Osteoblast (primary cell): ENCODE measurements around the gene TDRKH. TPM values are rescaled to one million over a fixed set of nuclear protein-coding genes. Genes with fewer than 3 reads are reported as not detected.
"Not testable (repeated sequence)": the region's sequence is repeated elsewhere in the genome, so short reads cannot be mapped to it uniquely, and the experiment has no call there.

ENCODE experiments used
- DNase-seq: peaks from one replicate; pipeline ENCODE4 v3.0.0; 2011; ENCODE audit warnings: low spot score, mixed read lengths; ENCODE audit not compliant: insufficient read length; ENCODE audit errors: missing footprints
- H2AFZ ChIP-seq: 2 replicates; pipeline ENCODE4 v1.6.0; 2011; ENCODE audit warnings: mild to moderate bottlenecking, low read length
- H3K27ac ChIP-seq: 2 replicates; pipeline ENCODE4 v1.5.1; 2011; ENCODE audit warnings: mild to moderate bottlenecking, low read depth, low read length, moderate library complexity
- H3K27me3 ChIP-seq: 2 replicates; pipeline ENCODE4 v1.6.0; 2012; ENCODE audit warnings: mild to moderate bottlenecking, control low read depth, inconsistent platforms, low read length, moderate library complexity; ENCODE audit not compliant: insufficient read depth
- H3K36me3 ChIP-seq: 2 replicates; pipeline ENCODE4 v1.5.1; 2011; ENCODE audit warnings: mild to moderate bottlenecking, low read length, control low read depth, moderate library complexity; ENCODE audit not compliant: insufficient read depth
- H3K4me1 ChIP-seq: 2 replicates; pipeline ENCODE4 v1.5.1; 2011; ENCODE audit warnings: mild to moderate bottlenecking, low read length, control low read depth, moderate library complexity; ENCODE audit not compliant: insufficient read depth
- H3K4me2 ChIP-seq: 2 replicates; pipeline ENCODE4 v1.6.0; 2011; ENCODE audit warnings: mild to moderate bottlenecking, low read length; ENCODE audit not compliant: insufficient read depth
- H3K4me3 ChIP-seq: fragments of 200-600 bp; sonication (generic); 3 replicates; pipeline ENCODE4 v1.5.1; 2012; ENCODE audit warnings: mild to moderate bottlenecking, low read length, inconsistent platforms; ENCODE audit not compliant: insufficient read depth
- H3K79me2 ChIP-seq: 2 replicates; pipeline ENCODE4 v1.6.0; 2012; ENCODE audit warnings: mild to moderate bottlenecking, low read length, control low read depth, inconsistent platforms; ENCODE audit not compliant: insufficient read depth
- H3K9me3 ChIP-seq: 2 replicates; pipeline ENCODE4 v1.5.1; 2011; ENCODE audit warnings: low read depth, low read length, control low read depth
- H4K20me1 ChIP-seq: 2 replicates; pipeline ENCODE4 v1.6.0; 2012; ENCODE audit warnings: mild to moderate bottlenecking, low read length, control low read depth; ENCODE audit not compliant: insufficient read depth
- total RNA-seq: library from RNA; depleted of rRNA; stranded (reverse); fragments of >200 nt; gene quantifications from 2 replicates; pipeline ENCODE4 v1.2.3, GENCODE V29; 2012
- TF ChIP-seq, protein P1 (sequence below): IDR thresholded peaks from 2 replicates; pipeline ENCODE4 v1.5.1; 2011; ENCODE audit warnings: mild to moderate bottlenecking, low read depth, low read length, moderate library complexity; ENCODE audit errors: extremely low read depth

The TDRKH gene
- total RNA-seq, 1 donor, result 1.1 TPM

DNA sequence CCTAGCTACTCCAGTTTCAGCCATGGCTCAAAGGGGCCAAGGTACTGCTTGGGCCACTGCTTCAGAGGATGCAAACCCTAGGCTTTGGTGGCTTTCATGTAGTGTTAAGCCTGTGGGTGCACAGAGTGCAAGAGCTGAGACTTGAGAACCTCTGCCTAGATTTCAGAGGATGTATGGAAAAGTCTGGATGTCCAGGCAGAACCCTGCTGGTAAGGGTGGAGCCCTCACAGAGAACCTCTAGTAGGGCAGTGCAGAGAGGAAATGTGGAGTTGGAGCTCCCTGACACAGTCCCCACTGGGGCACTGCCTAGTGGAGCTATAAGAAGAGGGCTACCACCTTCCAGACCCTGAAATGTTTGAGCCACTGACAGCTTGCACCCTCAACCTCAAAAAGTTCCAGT is 52.8 kb downstream of the TDRKH start:
- TF ChIP-seq, protein P1, sequence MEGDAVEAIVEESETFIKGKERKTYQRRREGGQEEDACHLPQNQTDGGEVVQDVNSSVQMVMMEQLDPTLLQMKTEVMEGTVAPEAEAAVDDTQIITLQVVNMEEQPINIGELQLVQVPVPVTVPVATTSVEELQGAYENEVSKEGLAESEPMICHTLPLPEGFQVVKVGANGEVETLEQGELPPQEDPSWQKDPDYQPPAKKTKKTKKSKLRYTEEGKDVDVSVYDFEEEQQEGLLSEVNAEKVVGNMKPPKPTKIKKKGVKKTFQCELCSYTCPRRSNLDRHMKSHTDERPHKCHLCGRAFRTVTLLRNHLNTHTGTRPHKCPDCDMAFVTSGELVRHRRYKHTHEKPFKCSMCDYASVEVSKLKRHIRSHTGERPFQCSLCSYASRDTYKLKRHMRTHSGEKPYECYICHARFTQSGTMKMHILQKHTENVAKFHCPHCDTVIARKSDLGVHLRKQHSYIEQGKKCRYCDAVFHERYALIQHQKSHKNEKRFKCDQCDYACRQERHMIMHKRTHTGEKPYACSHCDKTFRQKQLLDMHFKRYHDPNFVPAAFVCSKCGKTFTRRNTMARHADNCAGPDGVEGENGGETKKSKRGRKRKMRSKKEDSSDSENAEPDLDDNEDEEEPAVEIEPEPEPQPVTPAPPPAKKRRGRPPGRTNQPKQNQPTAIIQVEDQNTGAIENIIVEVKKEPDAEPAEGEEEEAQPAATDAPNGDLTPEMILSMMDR, result no peak
- Histone ChIP-seq H3K4me3 (no peak overlapping the region), H3K4me2 (no peak overlapping the region), H3K27me3 (peaks cover 12% of the 10 kb centered on the region), H3K4me1 (no peaks in the 10 kb centered on the region), H3K27ac (no peak overlapping the region), H4K20me1 (no peaks in the 10 kb centered on the region), H3K9me3 (peaks cover 7% of the 10 kb centered on the region), H3K79me2 (no peaks in the 10 kb centered on the region), H3K36me3 (no peaks in the 10 kb centered on the region), H2AFZ (no peak overlapping the region)
- no peak for DNase-seq

DNA sequence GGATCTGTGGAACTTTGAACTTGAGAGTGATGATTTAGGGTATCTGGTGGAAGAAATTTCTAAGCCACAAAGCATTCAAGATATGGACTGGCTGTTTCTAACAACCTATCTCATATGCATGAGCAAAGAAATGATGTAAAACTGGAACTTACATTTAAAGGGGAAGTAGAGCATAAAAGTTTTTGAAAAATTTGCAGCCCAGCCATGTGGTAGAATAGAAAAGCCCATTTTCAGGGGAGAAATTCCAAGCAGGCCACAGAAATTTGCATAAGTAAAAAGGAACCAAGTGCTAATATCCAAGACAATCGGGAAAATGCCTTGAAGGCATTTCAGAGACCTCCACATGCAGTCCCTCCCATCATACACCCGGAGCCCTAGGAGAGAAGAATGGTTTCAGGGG is 53.3 kb downstream of the TDRKH start:
- H3K79me2 ChIP-seq, result no peaks in the 10 kb centered on the region
- no peak overlapping the region for H2AFZ ChIP-seq
- H3K4me1 ChIP-seq, result no peaks in the 10 kb centered on the region
- H3K36me3 ChIP-seq, result no peaks in the 10 kb centered on the region
- no peak overlapping the region for H3K27ac ChIP-seq
- peaks cover 12% of the 10 kb centered on the region for H3K27me3 ChIP-seq
- no peaks in the 10 kb centered on the region for H4K20me1 ChIP-seq
- peaks cover 7% of the 10 kb centered on the region for H3K9me3 ChIP-seq
- no peak overlapping the region for H3K4me3 ChIP-seq
- no peak for DNase-seq
- TF ChIP-seq, protein P1, result no peak
- H3K4me2 ChIP-seq, result no peak overlapping the region

DNA sequence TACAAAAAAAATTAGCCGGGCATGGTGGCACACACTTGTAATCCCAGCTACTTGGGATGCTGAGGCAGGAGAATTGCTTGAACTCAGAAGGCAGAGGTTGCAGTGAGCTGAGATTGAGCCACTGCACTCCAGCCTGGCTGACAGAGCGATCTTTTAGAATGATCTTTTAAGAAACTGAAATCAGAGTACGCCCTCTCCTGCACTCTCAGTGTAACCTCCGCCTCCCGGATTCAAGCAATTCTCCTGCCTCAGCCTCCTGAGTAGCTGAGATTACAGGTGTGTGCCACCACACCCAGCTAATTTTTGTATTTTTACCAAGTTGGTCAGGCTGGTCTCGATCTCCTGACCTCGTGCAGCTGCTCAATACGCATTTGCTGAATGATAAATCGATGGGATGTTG is 56.3 kb downstream of the TDRKH start:
- not testable (repeated sequence) for H2AFZ ChIP-seq, H3K4me3 ChIP-seq, H3K9me3 ChIP-seq, H3K79me2 ChIP-seq, H3K4me2 ChIP-seq, H3K4me1 ChIP-seq, H4K20me1 ChIP-seq, H3K27ac ChIP-seq, DNase-seq, H3K36me3 ChIP-seq
- peaks cover 18% of the 10 kb centered on the region for H3K27me3 ChIP-seq

DNA sequence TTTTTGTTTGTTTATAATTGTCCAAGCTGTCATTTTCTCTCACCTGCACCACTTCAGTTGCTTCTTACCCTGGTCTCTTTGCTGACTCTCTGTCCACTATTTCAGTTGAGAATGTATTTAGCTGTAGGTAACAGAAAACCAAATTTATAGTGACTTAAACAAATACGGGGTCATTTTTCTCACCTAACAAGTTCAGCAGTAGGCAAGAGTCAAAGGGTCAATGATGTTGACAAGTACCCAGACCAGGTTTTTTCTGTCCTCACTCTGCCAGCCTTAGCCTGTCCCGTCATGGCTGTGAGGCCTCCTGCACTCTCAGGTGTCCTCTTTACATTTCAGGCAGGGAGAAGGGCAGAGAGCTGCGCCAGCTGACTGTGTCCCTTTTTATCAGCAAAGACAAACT is 57.2 kb downstream of the TDRKH start:
- H4K20me1 ChIP-seq, result no peaks in the 10 kb centered on the region
- TF ChIP-seq, protein P1, result no peak
- peaks cover 22% of the 10 kb centered on the region for H3K27me3 ChIP-seq
- no peak overlapping the region for H3K4me3 ChIP-seq
- H3K4me1 ChIP-seq, result peaks cover 3% of the 10 kb centered on the region
- H3K79me2 ChIP-seq, result no peaks in the 10 kb centered on the region
- DNase-seq, result no peak
- H3K27ac ChIP-seq, result no peak overlapping the region
- peaks cover 7% of the 10 kb centered on the region for H3K9me3 ChIP-seq
- no peak overlapping the region for H2AFZ ChIP-seq
- H3K36me3 ChIP-seq, result no peaks in the 10 kb centered on the region
- no peak overlapping the region for H3K4me2 ChIP-seq

DNA sequence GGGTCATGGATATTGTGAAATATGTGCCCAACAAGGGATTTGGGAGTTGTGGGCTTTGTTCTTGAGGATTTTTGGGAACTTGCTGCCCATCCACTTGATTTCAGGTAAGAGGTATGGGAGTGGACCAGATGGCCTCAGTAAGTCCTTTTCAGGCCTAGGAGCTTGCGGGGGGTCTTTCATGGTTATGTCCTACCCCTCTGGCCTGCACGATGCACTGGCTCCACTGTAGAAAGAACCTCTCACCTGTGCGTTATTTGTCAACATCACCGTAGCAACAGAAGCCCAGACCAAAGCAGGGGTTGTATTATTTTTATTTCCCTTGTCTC is 60.4 kb downstream of the TDRKH start:
- peak; percentile 36 for DNase-seq
- Histone ChIP-seq H3K27ac (no peak overlapping the region), H3K4me2 (no peak overlapping the region), H2AFZ (no peak overlapping the region), H3K36me3 (no peaks in the 10 kb centered on the region), H3K27me3 (peaks cover 33% of the 10 kb centered on the region), H3K4me1 (peaks cover 7% of the 10 kb centered on the region), H3K9me3 (no peaks in the 10 kb centered on the region), H4K20me1 (no peaks in the 10 kb centered on the region), H3K79me2 (no peaks in the 10 kb centered on the region), H3K4me3 (no peak overlapping the region)
- TF ChIP-seq, protein P1, result no peak
